Measurements from ENCODE around the gene FRYL. TPM values are rescaled to one million over a fixed set of nuclear protein-coding genes. Genes with fewer than 3 reads are reported as not detected.
"Not testable (repeated sequence)": the region's sequence is repeated elsewhere in the genome, so short reads cannot be mapped to it uniquely, and the experiment has no call there.

FRYL gene
- polyA plus RNA-seq, 4 donors = 17.0 to 78.4 (median 21.4) TPM

DNA sequence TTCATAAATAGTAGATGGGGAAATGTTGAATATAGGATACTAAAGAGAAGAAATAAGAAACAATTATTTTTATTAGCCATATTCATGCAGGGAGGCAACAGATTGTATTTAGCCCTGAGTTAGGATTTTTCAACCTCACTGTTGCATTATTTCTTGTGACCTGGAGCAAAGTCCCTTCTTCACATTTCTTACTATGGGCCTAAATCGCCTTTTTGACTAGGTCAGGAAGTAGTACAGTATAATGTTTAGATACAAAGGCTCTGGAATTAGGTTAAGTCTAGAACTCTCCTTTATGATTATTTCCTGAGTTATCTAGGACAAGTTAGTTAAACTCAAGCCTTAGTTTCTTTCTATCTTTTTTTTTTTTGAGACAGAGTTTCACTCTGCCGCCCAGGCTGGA lies 88.0 kb downstream of the FRYL start:
- no peaks in the 10 kb centered on the region for H3K36me3 ChIP-seq (ENCODE audit: control insufficient read depth in 3 of 3, insufficient read depth in 2 of 3, low read depth in 1 of 3, low read length in 3 of 3)
- 77 to 88% (median 80%) methylated on average over 2 of the region's 2 CpGs for WGBS, 3 donors

GRCh38 chr4:48688953-48689352 lies 91.1 kb downstream of the FRYL start:
- H3K4me1 ChIP-seq (ENCODE audit: control insufficient read depth in 3 of 3, insufficient read depth in 2 of 3, low read depth in 1 of 3, low read length in 2 of 3) = peaks cover 0 to 4% (median 0%) of the 10 kb centered on the region in 3 donors
- 91 to 100% (median 99%) methylated on average over 1 of the region's 1 CpG for WGBS, 3 donors
- peak; percentile 51 for FAIRE-seq

More for the DNA sequence above, 88.0 kb downstream of the FRYL start:
- Histone ChIP-seq H3K9me3 (ENCODE audit: control insufficient read depth in 2 of 2, insufficient read depth in 1 of 2, low read depth in 1 of 2, low read length in 1 of 2) (no peaks in the 10 kb centered on the region), H3K27me3 (ENCODE audit: control insufficient read depth in 3 of 3, insufficient read depth in 3 of 3, low read length in 3 of 3) (no peaks in the 10 kb centered on the region), H3K4me1 (ENCODE audit: control insufficient read depth in 3 of 3, insufficient read depth in 2 of 3, low read depth in 1 of 3, low read length in 2 of 3) (peaks cover 0 to 4% (median 0%) of the 10 kb centered on the region in 3 donors), H3K4me3 (ENCODE audit: low read depth in 1 of 3, low read length in 3 of 3) (no peak overlapping the region), H3K27ac (ENCODE audit: low read depth in 1 of 3, low read length in 2 of 3) (peak overlapping the region in 1 of 3 donors; percentile 11)
- no peak for FAIRE-seq
- DNase-seq = peak in 1 of 2 donors; percentile 50

GRCh38 chr4:48687313-48688051 lies 92.6 kb downstream of the FRYL start:
- WGBS, 3 donors = 82 to 85% (median 84%) methylated on average over 10 of the region's 10 CpGs
- Histone ChIP-seq H3K27ac (ENCODE audit: low read depth in 1 of 3, low read length in 2 of 3) (no peak overlapping the region), H3K4me1 (ENCODE audit: control insufficient read depth in 3 of 3, insufficient read depth in 2 of 3, low read depth in 1 of 3, low read length in 2 of 3) (peaks cover 0 to 4% (median 0%) of the 10 kb centered on the region in 3 donors)

More at GRCh38 chr4:48688953-48689352, 91.1 kb downstream of the FRYL start:
- no peak overlapping the region for H3K27ac ChIP-seq (ENCODE audit: low read depth in 1 of 3, low read length in 2 of 3)
- H3K36me3 ChIP-seq (ENCODE audit: control insufficient read depth in 3 of 3, insufficient read depth in 2 of 3, low read depth in 1 of 3, low read length in 3 of 3) = no peaks in the 10 kb centered on the region
- no peak for DNase-seq
- H3K9me3 ChIP-seq (ENCODE audit: control insufficient read depth in 2 of 2, insufficient read depth in 1 of 2, low read depth in 1 of 2, low read length in 1 of 2) = no peaks in the 10 kb centered on the region
- H3K4me3 ChIP-seq (ENCODE audit: low read depth in 1 of 3, low read length in 3 of 3) = no peak overlapping the region
- H3K27me3 ChIP-seq (ENCODE audit: control insufficient read depth in 3 of 3, insufficient read depth in 3 of 3, low read length in 3 of 3) = no peaks in the 10 kb centered on the region

GRCh38 chr4:48686369-48686768 lies 93.7 kb downstream of the FRYL start:
- H3K27me3 ChIP-seq (ENCODE audit: control insufficient read depth in 3 of 3, insufficient read depth in 3 of 3, low read length in 3 of 3) = no peaks in the 10 kb centered on the region
- H3K9me3 ChIP-seq (ENCODE audit: control insufficient read depth in 2 of 2, insufficient read depth in 1 of 2, low read depth in 1 of 2, low read length in 1 of 2) = no peaks in the 10 kb centered on the region
- FAIRE-seq (no peak), DNase-seq (no peak)
- WGBS, 3 donors = 90 to 96% (median 96%) methylated on average over 3 of the region's 3 CpGs
- H3K36me3 ChIP-seq (ENCODE audit: control insufficient read depth in 3 of 3, insufficient read depth in 2 of 3, low read depth in 1 of 3, low read length in 3 of 3) = no peaks in the 10 kb centered on the region
- H3K4me1 ChIP-seq (ENCODE audit: control insufficient read depth in 3 of 3, insufficient read depth in 2 of 3, low read depth in 1 of 3, low read length in 2 of 3) = peaks cover 0 to 3% (median 0%) of the 10 kb centered on the region in 3 donors
- H3K4me3 ChIP-seq (ENCODE audit: low read depth in 1 of 3, low read length in 3 of 3) = no peak overlapping the region
- no peak overlapping the region for H3K27ac ChIP-seq (ENCODE audit: low read depth in 1 of 3, low read length in 2 of 3)

More at GRCh38 chr4:48687313-48688051, 92.6 kb downstream of the FRYL start:
- H3K4me3 ChIP-seq (ENCODE audit: low read depth in 1 of 3, low read length in 3 of 3) = no peak overlapping the region
- FAIRE-seq (no peak), DNase-seq (no peak)
- no peaks in the 10 kb centered on the region for H3K27me3 ChIP-seq (ENCODE audit: control insufficient read depth in 3 of 3, insufficient read depth in 3 of 3, low read length in 3 of 3)
- no peaks in the 10 kb centered on the region for H3K9me3 ChIP-seq (ENCODE audit: control insufficient read depth in 2 of 2, insufficient read depth in 1 of 2, low read depth in 1 of 2, low read length in 1 of 2)
- H3K36me3 ChIP-seq (ENCODE audit: control insufficient read depth in 3 of 3, insufficient read depth in 2 of 3, low read depth in 1 of 3, low read length in 3 of 3) = no peaks in the 10 kb centered on the region

- no peaks in the 10 kb centered on the region for H3K9me3 ChIP-seq (ENCODE audit: control insufficient read depth in 2 of 2, insufficient read depth in 1 of 2, low read depth in 1 of 2, low read length in 1 of 2)
- H3K27ac ChIP-seq (ENCODE audit: low read depth in 1 of 3, low read length in 2 of 3) = no peak overlapping the region
- DNase-seq (no peak), FAIRE-seq (no peak)
- H3K4me3 ChIP-seq (ENCODE audit: low read depth in 1 of 3, low read length in 3 of 3) = no peak overlapping the region
- H3K27me3 ChIP-seq (ENCODE audit: control insufficient read depth in 3 of 3, insufficient read depth in 3 of 3, low read length in 3 of 3) = no peaks in the 10 kb centered on the region
- H3K36me3 ChIP-seq (ENCODE audit: control insufficient read depth in 3 of 3, insufficient read depth in 2 of 3, low read depth in 1 of 3, low read length in 3 of 3) = no peaks in the 10 kb centered on the region
- H3K4me1 ChIP-seq (ENCODE audit: control insufficient read depth in 3 of 3, insufficient read depth in 2 of 3, low read depth in 1 of 3, low read length in 2 of 3) = no peaks in the 10 kb centered on the region
- 24 to 34% (median 26%) methylated on average over 1 of the region's 1 CpG for WGBS, 3 donors
Measured at GRCh38 chr4:48683784-48684666, 96.1 kb downstream of the FRYL start.

DNA sequence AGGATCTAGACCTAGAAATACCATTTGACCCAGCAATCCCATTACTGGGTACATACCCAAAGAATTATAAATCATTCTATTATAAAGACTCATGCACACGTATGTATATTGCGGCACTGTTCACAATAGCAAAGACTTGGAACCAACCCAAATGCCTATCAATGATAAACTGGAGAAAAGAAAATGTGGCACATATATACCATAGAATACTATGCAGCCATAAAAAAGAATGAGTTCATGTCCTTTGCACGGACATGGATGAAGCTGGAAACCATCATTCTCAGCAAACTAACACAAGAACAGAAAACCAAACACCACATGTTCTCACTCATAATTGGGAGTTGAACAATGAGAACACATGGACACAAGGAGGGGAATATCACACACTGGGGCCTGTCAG lies 97.2 kb downstream of the FRYL start:
- not testable (repeated sequence) for DNase-seq; H3K4me3 ChIP-seq (ENCODE audit: low read depth in 1 of 3, low read length in 3 of 3); H3K9me3 ChIP-seq (ENCODE audit: control insufficient read depth in 2 of 2, insufficient read depth in 1 of 2, low read depth in 1 of 2, low read length in 1 of 2); FAIRE-seq; H3K27ac ChIP-seq (ENCODE audit: low read depth in 1 of 3, low read length in 2 of 3); H3K27me3 ChIP-seq (ENCODE audit: control insufficient read depth in 3 of 3, insufficient read depth in 3 of 3, low read length in 3 of 3); H3K36me3 ChIP-seq (ENCODE audit: control insufficient read depth in 3 of 3, insufficient read depth in 2 of 3, low read depth in 1 of 3, low read length in 3 of 3); H3K4me1 ChIP-seq (ENCODE audit: control insufficient read depth in 3 of 3, insufficient read depth in 2 of 3, low read depth in 1 of 3, low read length in 2 of 3)
- 78 to 95% (median 86%) methylated on average over 3 of the region's 3 CpGs for WGBS, 3 donors

- H3K4me3 ChIP-seq (ENCODE audit: low read depth in 1 of 3, low read length in 3 of 3) = no peak overlapping the region
- DNase-seq = peak; percentile 73 to 83
Measured at GRCh38 chr4:48681856-48682255, 98.2 kb downstream of the FRYL start.

GRCh38 chr4:48680848-48681568 lies 99.1 kb downstream of the FRYL start:
- WGBS, 3 donors = 17 to 63% (median 40%) methylated on average over 12 of the region's 12 CpGs
- Histone ChIP-seq H3K4me1 (ENCODE audit: control insufficient read depth in 3 of 3, insufficient read depth in 2 of 3, low read depth in 1 of 3, low read length in 2 of 3) (no peaks in the 10 kb centered on the region), H3K4me3 (ENCODE audit: low read depth in 1 of 3, low read length in 3 of 3) (peak overlapping the region in 2 of 3 donors; percentile 31 to 39), H3K27me3 (ENCODE audit: control insufficient read depth in 3 of 3, insufficient read depth in 3 of 3, low read length in 3 of 3) (no peaks in the 10 kb centered on the region), H3K9me3 (ENCODE audit: control insufficient read depth in 2 of 2, insufficient read depth in 1 of 2, low read depth in 1 of 2, low read length in 1 of 2) (peaks cover 0 to 6% of the 10 kb centered on the region in 2 donors), H3K27ac (ENCODE audit: low read depth in 1 of 3, low read length in 2 of 3) (peak overlapping the region; percentile 55 to 73 (median 65)), H3K36me3 (ENCODE audit: control insufficient read depth in 3 of 3, insufficient read depth in 2 of 3, low read depth in 1 of 3, low read length in 3 of 3) (peaks cover 0 to 3% (median 0%) of the 10 kb centered on the region in 3 donors)
- FAIRE-seq = no peak
- peak; percentile 76 to 87 for DNase-seq

More at GRCh38 chr4:48681856-48682255, 98.2 kb downstream of the FRYL start:
- H3K27me3 ChIP-seq (ENCODE audit: control insufficient read depth in 3 of 3, insufficient read depth in 3 of 3, low read length in 3 of 3) = no peaks in the 10 kb centered on the region
- no peaks in the 10 kb centered on the region for H3K36me3 ChIP-seq (ENCODE audit: control insufficient read depth in 3 of 3, insufficient read depth in 2 of 3, low read depth in 1 of 3, low read length in 3 of 3)
- peak overlapping the region in 1 of 3 donors; percentile 73 for H3K27ac ChIP-seq (ENCODE audit: low read depth in 1 of 3, low read length in 2 of 3)
- no peaks in the 10 kb centered on the region for H3K4me1 ChIP-seq (ENCODE audit: control insufficient read depth in 3 of 3, insufficient read depth in 2 of 3, low read depth in 1 of 3, low read length in 2 of 3)
- FAIRE-seq = peak; percentile 92
- H3K9me3 ChIP-seq (ENCODE audit: control insufficient read depth in 2 of 2, insufficient read depth in 1 of 2, low read depth in 1 of 2, low read length in 1 of 2) = peaks cover 0 to 3% of the 10 kb centered on the region in 2 donors

Data from small intestine (tissue), 7 donors.